Hypothalamus (tissue), 51 donors: Measurements from ENCODE around the gene SPRED3.
A peak's percentile ranks its signal among the peaks of the same experiment; 100 is the strongest.
"Not testable (repeated sequence)": the region's sequence is repeated elsewhere in the genome, so short reads cannot be mapped to it uniquely, and the experiment has no call there.

Experiments used
- DNase-seq, 51 donors: peaks; one replicate each; lab custom pipeline; 2025; lab: John Stamatoyannopoulos, UW

The SPRED3 gene, protein sequence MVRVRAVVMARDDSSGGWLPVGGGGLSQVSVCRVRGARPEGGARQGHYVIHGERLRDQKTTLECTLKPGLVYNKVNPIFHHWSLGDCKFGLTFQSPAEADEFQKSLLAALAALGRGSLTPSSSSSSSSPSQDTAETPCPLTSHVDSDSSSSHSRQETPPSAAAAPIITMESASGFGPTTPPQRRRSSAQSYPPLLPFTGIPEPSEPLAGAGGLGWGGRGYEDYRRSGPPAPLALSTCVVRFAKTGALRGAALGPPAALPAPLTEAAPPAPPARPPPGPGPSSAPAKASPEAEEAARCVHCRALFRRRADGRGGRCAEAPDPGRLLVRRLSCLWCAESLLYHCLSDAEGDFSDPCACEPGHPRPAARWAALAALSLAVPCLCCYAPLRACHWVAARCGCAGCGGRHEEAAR

DNA sequence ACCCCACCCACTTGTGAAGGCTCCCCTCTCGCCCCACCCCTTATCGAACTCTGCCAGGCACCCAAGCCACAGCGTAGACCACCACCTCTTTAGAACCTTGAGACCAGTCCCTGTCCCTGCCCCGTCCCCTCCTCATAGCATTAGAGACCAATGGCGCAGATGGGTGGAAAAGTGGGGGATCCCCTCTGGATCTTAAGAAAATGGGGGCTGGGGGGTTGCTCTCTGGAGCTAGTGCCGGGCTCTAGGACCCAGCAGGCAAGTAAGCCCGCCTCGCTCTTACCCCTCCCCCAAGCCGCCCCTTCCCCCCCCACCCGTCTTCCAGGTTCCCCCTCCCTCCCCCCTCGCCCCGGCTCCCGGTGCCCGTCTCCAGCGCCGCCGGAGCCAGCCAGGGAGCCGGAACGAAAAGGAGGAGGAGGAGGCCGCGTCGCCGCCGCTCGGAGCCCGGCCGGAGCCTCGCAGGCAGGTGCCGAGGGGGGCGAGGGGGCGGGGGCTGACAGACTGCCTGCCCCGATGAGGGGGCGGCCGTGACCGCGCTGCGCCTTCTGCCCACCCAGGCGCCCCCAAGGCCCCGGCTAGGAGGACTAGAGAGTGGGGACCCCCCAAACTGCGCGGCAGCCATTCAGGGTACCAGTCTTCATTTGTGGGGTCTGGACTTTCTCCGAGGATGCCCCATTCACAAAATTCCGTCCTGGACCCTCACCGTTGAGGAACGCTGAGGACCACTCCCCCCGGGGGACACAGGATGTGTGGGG, at the start of gene SPRED3:
Gene SPRED3 (plus strand): TSS at position 349 of the 752 bp plus-strand sequence. CDS start 1,606 bp downstream, outside the sequence.
- DNase-seq: peak in 40 of 51 donors; percentile 18 to 86 (median 58)

DNA sequence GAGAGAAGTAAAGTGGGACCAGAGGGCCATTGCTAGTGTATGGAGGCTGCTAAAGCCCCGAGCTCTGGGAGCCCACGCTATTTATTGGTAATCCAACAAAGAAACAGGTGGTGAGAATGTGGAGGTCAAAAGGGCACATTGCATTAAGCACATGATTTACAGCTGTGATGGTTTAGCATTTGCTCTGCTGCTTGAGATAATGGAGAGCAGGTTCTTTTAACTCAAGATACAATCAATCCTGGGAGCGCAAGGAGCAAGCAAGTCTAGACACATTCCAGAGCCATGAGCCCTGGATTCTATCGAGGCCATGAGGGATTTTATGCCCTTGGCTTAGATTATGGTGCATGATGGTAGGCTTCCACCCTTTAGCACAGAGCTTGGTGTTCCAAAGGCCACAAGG, 49.5 kb upstream of the SPRED3 start:
- DNase-seq: not testable (repeated sequence)

DNA sequence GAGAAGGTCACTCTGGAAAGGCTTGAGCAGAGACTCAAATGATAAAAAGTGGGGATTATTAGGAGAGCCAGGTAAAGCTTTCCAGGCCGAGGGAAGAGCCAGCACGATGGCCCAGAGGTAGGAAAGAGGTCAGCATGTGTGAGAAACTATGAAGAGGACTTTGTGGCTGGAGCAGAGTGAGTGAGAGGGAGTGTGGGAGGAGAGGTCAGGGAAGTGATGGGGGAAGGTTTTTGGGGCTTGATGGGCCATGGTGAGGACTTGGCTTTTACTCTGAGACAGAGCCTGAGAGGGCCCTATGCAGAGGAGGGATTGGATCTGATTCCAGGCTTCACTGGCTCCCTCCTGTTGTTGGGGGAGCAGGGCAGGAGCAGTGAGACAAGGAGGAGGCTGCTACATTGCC, 47.6 kb upstream of the SPRED3 start:
- no peak for DNase-seq

DNA sequence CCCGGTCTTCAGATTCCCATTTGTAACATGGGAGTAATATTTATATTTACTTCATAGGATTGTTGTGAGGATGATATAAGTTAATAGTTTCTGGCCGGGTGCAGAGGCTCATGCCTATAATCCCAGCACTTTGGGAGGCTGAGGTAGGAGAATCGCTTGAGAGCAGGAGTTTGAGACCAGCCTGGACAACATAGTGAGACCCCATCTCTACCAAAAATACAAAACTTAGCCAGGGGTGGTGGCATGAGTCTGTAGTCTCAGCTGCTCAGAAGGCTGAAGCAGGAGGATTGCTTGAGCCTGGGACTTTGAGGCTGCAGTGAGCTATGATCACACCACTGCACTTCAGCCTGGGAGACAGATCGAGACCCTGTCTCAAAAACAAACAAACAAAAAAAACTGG, 41.7 kb upstream of the SPRED3 start:
- DNase-seq: no peak

DNA sequence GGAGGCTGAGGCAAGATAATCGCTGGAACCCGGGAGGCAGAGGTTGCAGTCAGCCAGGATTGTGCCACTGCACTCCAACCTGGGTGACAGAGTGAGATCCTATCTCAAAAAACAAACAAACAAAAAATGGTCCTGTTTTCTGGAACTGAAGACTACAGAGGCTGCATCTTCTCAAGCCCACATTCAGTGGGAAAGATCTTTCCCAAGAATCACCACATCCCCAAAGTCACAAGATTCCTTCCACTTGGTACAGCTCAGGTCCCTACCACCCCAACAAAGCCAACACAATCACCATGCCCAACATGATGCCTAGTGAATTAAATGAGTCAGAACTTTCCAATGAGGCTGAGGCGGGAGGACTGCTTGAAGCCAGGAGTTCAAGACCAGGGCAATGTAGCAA, 37.6 kb upstream of the SPRED3 start:
- no peak for DNase-seq

DNA sequence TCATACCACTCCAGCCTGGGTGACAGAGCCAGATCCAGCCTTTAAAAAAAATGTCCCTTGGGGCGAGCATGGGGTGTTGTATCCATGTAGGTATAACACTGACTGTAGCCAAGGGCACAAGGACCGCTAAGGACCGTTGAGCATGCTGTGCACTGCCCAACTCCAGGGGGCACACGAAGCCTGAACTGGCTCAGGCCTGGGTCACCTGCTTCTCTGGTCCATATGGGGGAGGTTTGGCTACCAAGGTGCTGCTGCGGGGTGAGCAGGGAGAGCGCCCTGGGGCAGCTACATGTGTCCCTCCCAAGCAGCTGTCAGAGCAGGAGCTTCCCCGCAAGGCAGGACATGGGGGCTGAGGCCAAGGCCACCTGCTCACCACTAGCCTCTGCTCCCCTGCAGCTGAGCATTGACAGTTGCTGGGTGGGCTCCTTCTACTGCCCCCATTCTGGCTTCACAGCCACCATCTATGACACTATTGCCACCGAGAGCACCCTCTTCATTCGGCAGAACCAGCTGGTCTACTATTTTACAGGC, 36.6 kb upstream of the SPRED3 start:
- no peak for DNase-seq

DNA sequence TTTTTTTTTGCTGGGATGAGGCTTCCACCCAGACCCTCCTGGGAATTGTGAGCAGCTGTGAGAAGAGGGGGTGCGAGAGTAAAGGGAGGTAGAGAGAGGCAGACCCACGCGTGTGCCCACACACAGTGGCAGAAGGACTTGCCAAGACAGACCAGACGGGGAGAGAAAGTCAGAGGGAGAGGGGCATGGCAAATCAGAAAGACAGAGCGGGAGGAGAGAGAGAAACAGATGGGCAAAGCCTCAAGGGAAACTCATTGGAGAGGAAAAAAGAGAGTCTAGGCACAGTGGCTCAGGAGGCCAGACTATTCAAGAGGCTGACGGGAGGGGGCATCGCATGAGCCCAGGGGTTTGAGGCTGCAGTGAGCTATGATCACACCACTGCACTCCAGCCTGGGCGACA, 35.9 kb upstream of the SPRED3 start:
- no peak for DNase-seq

DNA sequence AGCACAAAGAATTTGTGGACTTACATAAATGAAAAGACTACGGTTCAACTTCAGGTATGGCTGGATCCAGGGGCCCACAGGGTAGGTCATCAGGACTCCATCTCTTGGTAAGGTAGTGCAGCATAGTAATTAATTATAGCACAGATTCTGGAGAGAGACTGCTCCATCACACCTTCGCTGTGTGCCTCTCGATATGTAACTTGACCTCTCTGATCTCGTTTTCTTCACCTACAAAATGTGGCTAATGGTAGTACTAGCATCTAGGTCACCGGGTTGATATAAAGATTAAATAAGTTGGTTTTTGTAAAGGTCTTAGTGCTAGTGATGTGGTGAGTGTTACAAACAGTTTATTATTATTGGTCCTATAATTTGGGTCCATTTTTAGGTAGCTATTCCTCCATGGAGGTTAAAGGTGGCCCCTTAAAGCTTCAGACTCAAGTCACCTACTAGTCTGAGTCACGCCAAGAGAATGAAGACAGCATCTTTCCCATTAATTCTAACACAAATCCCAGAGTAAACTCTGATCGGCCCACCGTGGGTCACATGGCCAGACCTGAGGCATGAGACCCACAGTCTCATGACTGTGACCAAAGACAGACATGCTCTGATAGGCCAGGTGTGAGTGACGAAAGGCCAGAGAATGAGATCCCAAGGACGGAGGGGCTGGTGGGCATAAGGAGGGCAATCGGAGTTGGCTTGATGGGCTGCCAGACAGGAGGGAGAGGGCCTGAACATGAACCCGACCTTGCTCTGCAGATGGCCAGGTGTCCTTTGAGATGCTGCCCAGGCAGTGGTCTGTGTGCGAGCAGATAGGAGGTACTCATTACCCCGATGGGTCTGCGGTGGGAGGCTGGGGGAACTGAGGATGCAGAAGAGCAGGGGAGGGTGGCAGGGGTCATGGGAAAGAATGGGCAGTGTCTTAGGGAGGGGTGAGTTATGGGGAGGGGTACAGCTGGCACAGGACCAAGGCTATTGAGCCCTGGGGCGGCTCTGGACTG, 32.5 kb upstream of the SPRED3 start:
- DNase-seq: no peak

DNA sequence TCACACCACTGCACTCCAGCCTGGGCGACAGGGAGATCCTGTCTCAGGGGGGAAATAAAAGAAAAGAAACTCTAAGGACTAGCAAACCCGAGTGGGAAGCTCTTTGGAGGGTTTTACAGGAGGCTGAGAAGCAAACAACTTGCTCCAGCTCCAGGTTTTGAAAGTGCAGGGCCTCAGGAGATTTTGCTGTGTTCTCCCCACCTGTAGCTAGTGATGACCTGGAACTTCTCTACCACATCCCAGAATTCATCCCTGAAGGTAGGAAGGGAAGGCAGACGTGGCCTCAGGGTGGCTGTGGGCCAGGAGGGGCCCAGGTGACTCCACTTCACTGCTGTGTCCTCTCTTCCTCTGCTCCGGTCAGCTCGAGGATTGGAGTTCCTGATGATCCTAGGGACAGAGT, 30.4 kb upstream of the SPRED3 start:
- no peak for DNase-seq

DNA sequence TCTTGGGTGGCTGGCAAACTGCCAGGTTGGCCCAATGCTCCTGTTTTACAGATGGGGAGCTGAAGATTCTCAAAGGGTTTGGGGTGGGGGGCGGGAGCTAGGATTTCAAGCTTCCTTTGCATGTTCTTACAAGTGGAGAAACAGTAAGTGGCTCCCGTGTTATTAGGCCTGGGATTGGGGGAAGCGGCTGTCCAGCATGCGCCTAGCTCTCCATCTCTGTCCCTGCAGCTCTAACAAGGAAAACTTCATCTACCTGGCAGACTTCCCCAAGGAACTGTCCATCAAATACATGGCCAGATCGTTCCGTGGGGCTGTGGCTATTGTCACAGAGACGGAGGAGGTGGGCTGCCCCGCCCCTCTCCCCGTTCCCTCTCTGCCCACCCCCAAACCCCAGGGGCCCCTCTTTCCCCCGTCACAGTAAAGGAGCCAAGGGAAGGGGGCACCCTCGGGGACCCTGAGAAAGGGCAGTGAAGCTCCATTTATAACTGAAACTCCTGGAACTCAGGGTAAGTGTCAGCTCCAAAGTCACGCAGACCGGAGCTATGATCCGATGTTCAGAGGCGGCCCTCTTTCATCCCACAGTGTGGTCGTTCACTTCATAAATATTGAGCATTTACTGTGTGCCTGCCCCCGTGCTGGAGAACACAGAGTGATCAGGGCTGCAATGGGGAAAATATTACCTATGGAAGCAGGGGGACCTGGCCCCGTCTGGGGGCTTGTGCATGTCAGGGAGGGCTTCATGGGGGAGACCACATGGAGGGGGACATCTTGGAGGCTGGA, 29.1 kb upstream of the SPRED3 start:
- DNase-seq: no peak

DNA sequence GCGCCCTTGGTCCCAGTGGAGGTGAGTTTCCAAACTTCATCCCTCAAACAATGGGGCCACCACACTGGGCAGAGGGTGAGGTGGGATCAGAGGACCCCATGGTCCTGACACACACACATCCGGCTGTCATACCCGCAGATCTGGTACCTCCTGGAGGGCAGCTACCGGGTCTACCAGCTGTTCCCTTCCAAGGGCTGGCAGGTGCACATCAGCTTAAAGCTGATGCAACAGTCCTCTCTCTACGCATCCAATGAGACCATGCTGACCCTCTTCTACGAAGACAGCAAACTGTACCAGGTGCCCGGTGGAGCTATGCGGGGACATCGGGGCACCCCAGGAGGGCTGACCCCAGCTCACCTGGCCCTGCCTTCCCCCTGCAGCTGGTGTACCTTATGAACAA, 28.1 kb upstream of the SPRED3 start:
- DNase-seq: no peak

DNA sequence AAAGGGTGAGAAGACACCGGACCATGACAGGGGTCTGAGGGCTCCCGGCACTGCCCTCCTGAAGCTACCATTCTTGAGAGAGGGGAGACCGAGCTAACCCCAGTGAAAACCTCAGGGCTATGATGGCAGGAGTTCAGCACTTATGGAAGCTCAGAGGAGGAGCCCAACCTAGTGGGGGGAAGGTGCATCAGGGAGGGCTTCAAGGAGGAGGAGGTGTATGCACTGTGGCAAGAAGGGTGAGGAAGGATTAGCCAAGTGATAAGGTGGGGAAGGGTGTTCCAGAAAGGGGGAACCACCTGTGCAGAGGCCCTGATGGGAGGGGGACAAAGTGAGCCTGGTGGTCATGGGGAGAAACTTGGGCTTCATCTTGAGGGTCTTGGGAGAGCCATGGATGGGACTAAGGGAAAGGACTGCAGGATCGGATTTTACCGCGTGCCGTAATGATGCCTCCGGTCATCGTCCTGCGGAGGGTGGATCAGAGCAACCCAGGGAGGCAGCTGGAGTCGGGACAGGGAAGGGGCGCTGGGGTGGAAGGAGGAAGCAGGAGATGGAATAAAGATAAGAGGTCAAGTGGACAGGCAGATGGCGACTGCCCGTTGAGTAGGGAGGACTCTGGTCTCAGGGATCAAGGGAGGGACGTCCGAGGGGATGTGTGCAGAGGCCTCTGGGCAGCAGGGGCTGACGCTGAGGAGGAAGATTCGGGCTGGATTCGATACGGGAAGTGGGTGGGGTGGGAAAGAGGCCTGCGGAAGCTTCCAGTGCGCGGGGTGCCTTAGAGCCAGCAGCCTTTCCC, 27.5 kb upstream of the SPRED3 start:
- DNase-seq: no peak

DNA sequence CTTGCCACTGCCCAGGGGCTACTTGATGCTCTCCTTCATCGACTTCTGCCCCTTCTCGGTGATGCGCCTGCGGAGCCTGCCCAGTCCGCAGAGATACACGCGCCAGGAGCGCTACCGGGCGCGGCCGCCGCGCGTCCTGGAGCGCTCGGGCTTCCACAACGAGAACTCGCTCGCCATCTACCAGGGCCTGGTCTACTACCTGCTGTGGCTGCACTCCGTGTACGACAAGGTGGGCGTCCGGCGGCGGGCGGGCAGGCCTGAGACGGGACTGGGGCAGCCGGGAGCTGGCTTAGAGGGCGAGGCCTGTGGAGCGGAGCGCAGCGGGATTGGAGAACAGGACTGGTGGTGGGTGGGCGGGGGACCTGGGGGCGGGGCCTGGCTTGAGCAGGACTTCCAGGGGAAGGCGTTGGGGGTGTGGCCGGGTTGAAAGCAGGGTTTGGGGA, 26.8 kb upstream of the SPRED3 start:
- DNase-seq: peak in 41 of 51 donors; percentile 7 to 72 (median 32)

DNA sequence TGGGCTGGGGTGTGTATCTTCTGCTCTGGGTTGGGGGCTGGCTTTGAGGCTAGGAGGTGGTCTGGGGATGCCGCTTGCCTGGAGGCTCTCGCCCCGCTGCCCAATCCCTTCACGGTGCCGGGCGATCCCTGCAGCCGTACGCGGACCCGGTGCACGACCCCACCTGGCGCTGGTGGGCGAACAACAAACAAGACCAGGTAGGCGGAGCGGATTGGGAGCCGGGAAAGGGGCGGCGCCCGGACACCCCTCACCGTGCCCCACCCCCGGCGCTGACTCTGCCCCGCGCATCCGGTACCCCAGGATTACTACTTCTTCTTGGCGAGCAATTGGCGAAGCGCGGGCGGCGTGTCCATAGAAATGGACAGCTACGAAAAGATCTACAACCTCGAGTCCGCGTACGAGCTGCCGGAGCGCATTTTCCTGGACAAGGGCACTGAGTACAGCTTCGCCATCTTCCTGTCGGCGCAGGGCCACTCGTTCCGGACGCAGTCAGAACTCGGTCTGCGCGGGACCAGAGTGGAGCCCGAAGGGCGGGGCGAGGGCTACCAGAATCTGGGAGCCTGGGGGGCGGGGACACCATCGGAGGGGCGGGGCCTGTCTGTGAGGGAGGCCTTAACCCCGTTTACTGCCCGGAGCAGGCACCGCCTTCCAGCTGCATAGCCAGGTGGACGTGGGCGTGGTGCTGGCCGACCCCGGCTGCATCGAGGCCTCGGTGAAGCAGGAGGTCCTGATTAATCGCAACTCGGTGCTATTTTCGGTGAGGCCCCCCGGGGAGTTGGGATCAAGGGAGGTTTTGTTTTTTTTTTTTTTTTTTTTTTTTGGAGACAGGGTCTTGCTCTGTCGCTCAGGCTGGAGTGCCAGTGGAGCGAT, 26.2 kb upstream of the SPRED3 start:
- peak in 11 of 51 donors; percentile 5 to 46 (median 31) for DNase-seq

DNA sequence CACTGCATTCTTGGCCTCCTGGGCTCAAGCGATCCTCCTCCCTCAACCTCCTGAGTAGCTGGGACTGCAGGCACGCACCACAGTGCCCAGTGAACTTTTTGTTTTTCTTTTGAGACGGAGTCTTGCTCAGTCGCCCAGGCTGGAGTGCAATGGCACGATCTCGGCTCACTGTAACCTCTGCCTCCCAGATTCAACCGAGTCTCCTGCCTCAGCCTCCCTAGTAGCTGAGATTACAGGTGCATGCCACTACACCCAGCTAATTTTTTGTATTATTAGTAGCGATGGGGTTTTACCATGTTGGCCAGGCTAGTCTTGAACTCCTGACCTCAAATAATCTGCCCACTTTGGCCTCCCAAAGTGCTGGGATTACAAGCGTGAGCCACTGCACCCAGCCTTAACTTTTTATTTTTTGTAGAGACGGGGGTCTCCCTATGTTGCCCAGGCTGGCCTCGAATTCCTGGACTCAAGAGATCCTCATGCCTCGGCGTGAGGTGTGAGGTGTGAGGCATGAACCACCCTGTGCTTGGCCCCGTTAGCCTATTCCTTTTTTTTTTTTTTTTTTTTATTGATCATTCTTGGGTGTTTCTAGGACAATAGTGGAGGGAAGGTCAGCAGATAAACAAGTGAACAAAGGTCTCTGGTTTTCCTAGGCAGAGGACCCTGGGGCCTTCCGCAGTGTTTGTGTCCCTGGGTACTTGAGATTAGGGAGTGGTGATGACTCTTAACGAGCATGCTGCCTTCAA, 25.4 kb upstream of the SPRED3 start:
- not testable (repeated sequence) for DNase-seq

DNA sequence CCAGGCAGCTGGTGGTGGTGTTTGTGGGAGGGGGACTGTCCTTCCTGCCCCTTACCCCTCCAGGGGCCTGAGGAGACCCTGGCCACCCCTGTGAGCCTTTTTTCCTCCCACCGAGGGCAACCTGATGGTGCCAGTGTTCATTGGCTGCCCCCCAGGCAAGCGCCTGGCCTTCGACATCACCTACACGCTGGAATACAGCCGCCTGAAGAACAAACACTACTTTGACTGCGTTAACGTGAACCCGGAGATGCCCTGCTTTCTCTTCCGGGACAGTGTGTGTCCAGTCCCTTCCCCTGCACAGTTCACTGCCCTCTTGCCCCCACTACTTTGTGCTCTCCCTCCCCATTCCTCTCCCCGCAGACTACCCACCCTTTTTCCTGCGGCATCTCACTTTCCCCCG, 21.5 kb upstream of the SPRED3 start:
- DNase-seq: no peak

DNA sequence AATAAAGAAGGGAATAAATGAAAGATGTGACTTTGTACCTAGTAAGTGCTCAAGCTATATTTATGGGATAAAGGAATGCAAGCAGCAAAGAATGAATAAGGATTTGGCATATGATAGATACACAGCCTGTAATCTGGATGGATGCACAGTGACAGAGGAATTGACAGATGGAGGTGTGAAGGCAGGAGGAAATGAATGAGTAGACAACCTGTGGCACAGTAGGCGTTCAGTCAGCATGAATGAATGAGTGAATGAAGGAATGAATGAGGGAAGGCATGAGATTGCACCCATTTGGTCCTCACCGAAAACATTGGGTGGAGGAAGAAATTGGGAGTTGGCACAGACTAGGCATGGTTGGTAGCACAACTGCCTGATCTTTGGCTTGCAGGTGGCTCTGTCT, 18.9 kb upstream of the SPRED3 start:
- no peak for DNase-seq
